Body of pancreas (tissue), 4 donors: ENCODE measurements around the gene NME7.
A peak's percentile ranks its signal among the peaks of the same experiment; 100 is the strongest.

ENCODE experiments used
- CTCF ChIP-seq, 7 experiments: fragments of 450-650 bp in 4 of 7; fragments of 200-600 bp in 3 of 7; sonication (generic) in 3 of 7; IDR thresholded peaks; one replicate each; pipeline ENCODE4 v1.5.1; 2016 to 2019; ENCODE audit warnings: antibody characterized with exemption in 7 of 7
- POLR2A ChIP-seq, 3 donors: fragments of 450-650 bp; IDR thresholded peaks; one replicate each; pipeline ENCODE4 v1.6.1; 2016; ENCODE audit warnings: antibody characterized with exemption in 3 of 3, mild to moderate bottlenecking in 2 of 3

GRCh38 chr1:169106095-169106920, 261.3 kb downstream of the NME7 start, which contains the start of gene ATP1B1:
- TF ChIP-seq POLR2A (IDR thresholded peaks at IDR 0.05): peak; percentile 99 to 100 (median 99)
- peak; percentile 23 to 87 (median 36) for TF ChIP-seq CTCF (IDR thresholded peaks at IDR 0.05)
